Hepatocyte (in vitro differentiated cells): ENCODE data around the gene PRAMEF1. TPM values are rescaled to one million over a fixed set of nuclear protein-coding genes. Genes with fewer than 3 reads are reported as not detected.
"Not testable (repeated sequence)": the region's sequence is repeated elsewhere in the genome, so short reads cannot be mapped to it uniquely, and the experiment has no call there.

Experiments used
- DNase-seq: peaks from one replicate; pipeline ENCODE4 v3.0.0-alpha.2; 2016; ENCODE audit warnings: low spot score
- H2AFZ ChIP-seq: fragments of 200-600 bp; sonication (generic); 2 replicates; pipeline ENCODE4 v1.6.0; 2016; ENCODE audit warnings: antibody characterized with exemption, mild to moderate bottlenecking
- H3K27ac ChIP-seq: fragments of 200-600 bp; sonication (generic); 2 replicates; pipeline ENCODE4 v1.5.1; 2016; ENCODE audit warnings: mild to moderate bottlenecking
- H3K27me3 ChIP-seq: fragments of 200-600 bp; sonication (generic); 2 replicates; pipeline ENCODE4 v1.6.1; 2016
- H3K36me3 ChIP-seq: fragments of 200-600 bp; sonication (generic); replicated peaks from 2 replicates; pipeline ENCODE4 v1.5.1; 2016; ENCODE audit warnings: low read depth; ENCODE audit not compliant: insufficient read depth
- H3K4me1 ChIP-seq: fragments of 200-600 bp; sonication (generic); 2 replicates; pipeline ENCODE4 v1.5.1; 2016; ENCODE audit warnings: mild to moderate bottlenecking, moderate library complexity; ENCODE audit not compliant: insufficient read depth
- H3K4me2 ChIP-seq: fragments of 200-600 bp; sonication (generic); 2 replicates; pipeline ENCODE4 v1.6.0; 2016
- H3K4me3 ChIP-seq: fragments of 200-600 bp; sonication (generic); 2 replicates; pipeline ENCODE4 v1.5.1; 2016; ENCODE audit warnings: mild to moderate bottlenecking
- H3K79me2 ChIP-seq: fragments of 200-600 bp; sonication (generic); 2 replicates; pipeline ENCODE4 v1.6.0; 2017; ENCODE audit warnings: mild to moderate bottlenecking
- H3K9me2 ChIP-seq: fragments of 200-600 bp; sonication (generic); replicated peaks from 2 replicates; pipeline ENCODE4 v1.6.0; 2017; ENCODE audit warnings: mild to moderate bottlenecking; ENCODE audit not compliant: insufficient read depth
- H3K9me3 ChIP-seq: fragments of 200-600 bp; sonication (generic); 2 replicates; pipeline ENCODE4 v1.5.1; 2016; ENCODE audit warnings: low read depth, mild to moderate bottlenecking
- H4K20me1 ChIP-seq: fragments of 200-600 bp; sonication (generic); 2 replicates; pipeline ENCODE4 v1.6.0; 2016; ENCODE audit warnings: mild to moderate bottlenecking; ENCODE audit not compliant: insufficient read depth, poor library complexity, severe bottlenecking
- CTCF ChIP-seq: fragments of 200-600 bp; sonication (generic); IDR thresholded peaks from 2 replicates; pipeline ENCODE4 v1.5.1; 2016; ENCODE audit warnings: antibody characterized with exemption, mild to moderate bottlenecking; ENCODE audit not compliant: poor library complexity
- EZH2 ChIP-seq: fragments of 200-600 bp; sonication (generic); IDR thresholded peaks from 2 replicates; pipeline ENCODE4 v1.6.1; 2016; ENCODE audit warnings: antibody characterized with exemption, mild to moderate bottlenecking, borderline replicate concordance
- EZH2phosphoT487 ChIP-seq: fragments of 200-600 bp; sonication (generic); IDR thresholded peaks from one replicate; pipeline ENCODE4 v1.6.1; 2018; ENCODE audit warnings: antibody characterized with exemption, mild to moderate bottlenecking, low read depth, moderate library complexity; ENCODE audit not compliant: unreplicated experiment, severe bottlenecking
- WGBS: methylation state at CpG from one replicate; pipeline ENCODE4 v1.1.6; 2016; ENCODE audit warnings: low lambda C conversion rate; ENCODE audit errors: missing lambda C conversion rate; 5-methylcytosine and 5-hydroxymethylcytosine counted together
- polyA plus RNA-seq: library from polyadenylated mRNA; unstranded; fragments of >200 nt; fragmentation: Nextera tagmentation; extraction: Ambion mirVana; gene quantifications from 2 replicates; pipeline ENCODE4 v1.2.1, GENCODE V29; 2016
- total RNA-seq: library from RNA; depleted of rRNA; stranded (reverse); fragments of >200 nt; gene quantifications from 2 replicates; pipeline ENCODE4 v1.2.3, GENCODE V29; 2014

The PRAMEF1 gene
- total RNA-seq (not detected in 2 replicates), polyA plus RNA-seq (not detected in 2 replicates)

GRCh38 chr1:12791097-12791496, at the start of gene PRAMEF1:
Gene PRAMEF1, plus strand, starts transcription at chr1:12791397. Its CDS starts 1,831 bp downstream, at chr1:12793228.
- not testable (repeated sequence) for H3K9me2 ChIP-seq, H3K36me3 ChIP-seq, H3K4me2 ChIP-seq, H3K79me2 ChIP-seq, H3K4me1 ChIP-seq, H3K27me3 ChIP-seq, H4K20me1 ChIP-seq, H3K27ac ChIP-seq, DNase-seq, H2AFZ ChIP-seq, H3K4me3 ChIP-seq, H3K9me3 ChIP-seq
- WGBS: 67% methylated on average over 5 of the region's 5 CpGs

- Histone ChIP-seq H3K9me3 (no peaks in the 10 kb centered on the region), H2AFZ (no peak overlapping the region), H3K79me2 (no peaks in the 10 kb centered on the region), H3K36me3 (no peaks in the 10 kb centered on the region), H3K4me1 (no peaks in the 10 kb centered on the region), H3K9me2 (no peaks in the 10 kb centered on the region), H3K27me3 (no peaks in the 10 kb centered on the region), H3K27ac (no peak overlapping the region), H4K20me1 (no peaks in the 10 kb centered on the region), H3K4me2 (no peak overlapping the region), H3K4me3 (no peak overlapping the region)
- 93% methylated on average over 3 of the region's 3 CpGs for WGBS
- TF ChIP-seq CTCF (no peak), EZH2 (no peak), EZH2phosphoT487 (no peak)
- no peak for DNase-seq
Measured at GRCh38 chr1:12741946-12742345, 49.3 kb upstream of the PRAMEF1 start.

GRCh38 chr1:12745126-12745991, 45.8 kb upstream of the PRAMEF1 start:
- Histone ChIP-seq H3K9me2 (no peaks in the 10 kb centered on the region), H3K27me3 (no peaks in the 10 kb centered on the region), H4K20me1 (no peaks in the 10 kb centered on the region), H3K36me3 (no peaks in the 10 kb centered on the region), H3K4me3 (no peak overlapping the region), H2AFZ (no peak overlapping the region), H3K27ac (no peak overlapping the region), H3K9me3 (peaks cover 15% of the 10 kb centered on the region), H3K79me2 (no peaks in the 10 kb centered on the region), H3K4me1 (no peaks in the 10 kb centered on the region), H3K4me2 (no peak overlapping the region)
- 70% methylated on average over 3 of the region's 3 CpGs for WGBS
- DNase-seq: no peak
- TF ChIP-seq EZH2phosphoT487 (no peak), EZH2 (no peak), CTCF (no peak)

GRCh38 chr1:12745992-12746323, 45.2 kb upstream of the PRAMEF1 start, which contains the start of gene CFAP107:
Gene CFAP107, plus strand, starts transcription at chr1:12746200. Its CDS starts 231 bp downstream, at chr1:12746431.
- H3K4me1 ChIP-seq: no peaks in the 10 kb centered on the region
- H3K36me3 ChIP-seq: no peaks in the 10 kb centered on the region
- no peak for TF ChIP-seq CTCF
- TF ChIP-seq EZH2phosphoT487: no peak
- TF ChIP-seq EZH2: no peak
- H3K79me2 ChIP-seq: no peaks in the 10 kb centered on the region
- no peak within 1 kb of the TSS for H2AFZ ChIP-seq
- H3K4me2 ChIP-seq: no peak within 1 kb of the TSS
- WGBS: 35% methylated on average over 2 of the region's 2 CpGs
- DNase-seq: peak; percentile 56
- no peak within 1 kb of the TSS for H3K27ac ChIP-seq
- H3K9me3 ChIP-seq: peaks cover 17% of the 10 kb centered on the region
- H3K9me2 ChIP-seq: no peaks in the 10 kb centered on the region
- no peak within 1 kb of the TSS for H3K4me3 ChIP-seq
- H3K27me3 ChIP-seq: no peaks in the 10 kb centered on the region
- no peaks in the 10 kb centered on the region for H4K20me1 ChIP-seq
